ENCODE results near the gene PHLDB2.

DNA sequence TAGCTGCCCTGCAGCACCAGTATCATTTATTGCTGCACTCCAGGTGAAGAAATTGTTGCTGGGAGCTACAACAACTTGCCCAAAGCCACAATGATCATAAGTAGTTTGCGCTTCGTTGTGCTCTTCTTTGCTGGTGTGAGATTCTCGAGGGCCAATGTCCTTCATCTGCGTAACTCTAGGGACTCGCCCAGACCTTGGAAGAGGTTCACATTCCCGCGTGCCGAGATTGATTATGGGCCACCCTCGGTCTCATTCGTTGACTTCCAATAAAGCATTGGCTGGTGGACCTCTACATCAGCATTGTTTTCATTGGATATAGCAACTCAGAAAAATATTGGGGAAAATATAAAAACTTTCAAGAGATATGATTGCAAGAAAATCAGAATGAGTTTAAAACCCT is 423 bp upstream of the PHLDB2 start:
- TF ChIP-seq, protein P1, sequence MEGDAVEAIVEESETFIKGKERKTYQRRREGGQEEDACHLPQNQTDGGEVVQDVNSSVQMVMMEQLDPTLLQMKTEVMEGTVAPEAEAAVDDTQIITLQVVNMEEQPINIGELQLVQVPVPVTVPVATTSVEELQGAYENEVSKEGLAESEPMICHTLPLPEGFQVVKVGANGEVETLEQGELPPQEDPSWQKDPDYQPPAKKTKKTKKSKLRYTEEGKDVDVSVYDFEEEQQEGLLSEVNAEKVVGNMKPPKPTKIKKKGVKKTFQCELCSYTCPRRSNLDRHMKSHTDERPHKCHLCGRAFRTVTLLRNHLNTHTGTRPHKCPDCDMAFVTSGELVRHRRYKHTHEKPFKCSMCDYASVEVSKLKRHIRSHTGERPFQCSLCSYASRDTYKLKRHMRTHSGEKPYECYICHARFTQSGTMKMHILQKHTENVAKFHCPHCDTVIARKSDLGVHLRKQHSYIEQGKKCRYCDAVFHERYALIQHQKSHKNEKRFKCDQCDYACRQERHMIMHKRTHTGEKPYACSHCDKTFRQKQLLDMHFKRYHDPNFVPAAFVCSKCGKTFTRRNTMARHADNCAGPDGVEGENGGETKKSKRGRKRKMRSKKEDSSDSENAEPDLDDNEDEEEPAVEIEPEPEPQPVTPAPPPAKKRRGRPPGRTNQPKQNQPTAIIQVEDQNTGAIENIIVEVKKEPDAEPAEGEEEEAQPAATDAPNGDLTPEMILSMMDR (IDR thresholded peaks at IDR 0.05), result no peak
- no peak for TF ChIP-seq POLR2A (IDR thresholded peaks at IDR 0.05)

Data from body of pancreas (tissue), 4 donors.